Keratinocyte (primary cell): ENCODE measurements around the gene DENND1A. TPM values are rescaled to one million over a fixed set of nuclear protein-coding genes. Genes with fewer than 3 reads are reported as not detected.

ENCODE experiments used
- DNase-seq: peaks from one replicate; pipeline ENCODE4 v3.0.0-alpha.2; 2011; ENCODE audit warnings: low read depth, missing footprints, low spot score
- FAIRE-seq: peaks from 2 replicates; lab custom pipeline; 2011; peaks lifted over from hg19 to GRCh38; lab: Jason Lieb, UNC
- H2AFZ ChIP-seq: 2 replicates; pipeline ENCODE4 v1.6.0; 2012; ENCODE audit warnings: low read length, control low read depth, inconsistent platforms; ENCODE audit not compliant: control insufficient read depth
- H3K27ac ChIP-seq: 2 replicates; pipeline ENCODE4 v1.5.1; 2011; ENCODE audit warnings: low read length; ENCODE audit not compliant: control insufficient read depth, insufficient read depth
- H3K27me3 ChIP-seq: 3 replicates; pipeline ENCODE4 v1.6.0; 2011; ENCODE audit warnings: low read length; ENCODE audit not compliant: control insufficient read depth, insufficient read depth; ENCODE audit errors: extremely low read depth
- H3K36me3 ChIP-seq, 2 experiments: 2 replicates in 1 of 2; 3 replicates in 1 of 2; pipeline ENCODE4 v1.5.1; 2011; ENCODE audit warnings: low read length in 2 of 2, mild to moderate bottlenecking in 1 of 2; ENCODE audit not compliant: control insufficient read depth in 2 of 2, insufficient read depth in 2 of 2; ENCODE audit errors: extremely low read depth in 1 of 2
- H3K4me1 ChIP-seq: 3 replicates; pipeline ENCODE4 v1.5.1; 2011; ENCODE audit warnings: low read length; ENCODE audit not compliant: control insufficient read depth, insufficient read depth; ENCODE audit errors: extremely low read depth
- H3K4me2 ChIP-seq: 3 replicates; pipeline ENCODE4 v1.6.0; 2011; ENCODE audit warnings: low read depth, low read length; ENCODE audit not compliant: control insufficient read depth, insufficient read depth; ENCODE audit errors: extremely low read depth
- H3K4me3 ChIP-seq, 3 experiments: fragments of 200-600 bp in 1 of 3; sonication (generic) in 1 of 3; 2 replicates in 2 of 3; 3 replicates in 1 of 3; pipeline ENCODE4 v1.5.1; 2011 to 2016; ENCODE audit warnings: low read length in 3 of 3, mild to moderate bottlenecking in 3 of 3, control low read depth in 2 of 3, inconsistent platforms in 1 of 3, low read depth in 1 of 3, mixed read lengths in 1 of 3, mixed run types in 1 of 3, moderate library complexity in 1 of 3; ENCODE audit not compliant: control insufficient read depth in 2 of 3, insufficient read depth in 2 of 3; ENCODE audit errors: extremely low read depth in 1 of 3
- H3K79me2 ChIP-seq: 2 replicates; pipeline ENCODE4 v1.6.0; 2012; ENCODE audit warnings: low read length; ENCODE audit not compliant: control insufficient read depth, insufficient read depth
- H3K9ac ChIP-seq: 3 replicates; pipeline ENCODE4 v1.6.0; 2011; ENCODE audit warnings: low read length; ENCODE audit not compliant: control insufficient read depth, insufficient read depth; ENCODE audit errors: extremely low read depth
- H3K9me1 ChIP-seq: 3 replicates; pipeline ENCODE4 v1.6.0; 2011; ENCODE audit warnings: low read length; ENCODE audit not compliant: control insufficient read depth, insufficient read depth; ENCODE audit errors: extremely low read depth
- H3K9me3 ChIP-seq: 2 replicates; pipeline ENCODE4 v1.5.1; 2012; ENCODE audit warnings: low read depth, low read length; ENCODE audit not compliant: control insufficient read depth
- H4K20me1 ChIP-seq: 3 replicates; pipeline ENCODE4 v1.6.0; 2011; ENCODE audit warnings: low read length; ENCODE audit not compliant: control insufficient read depth, insufficient read depth; ENCODE audit errors: extremely low read depth
- EZH2 ChIP-seq: IDR thresholded peaks from one replicate; pipeline ENCODE4 v1.6.1; 2012; ENCODE audit warnings: inconsistent platforms, mild to moderate bottlenecking, low read length, moderate library complexity
- dilution Hi-C: fragments of 300-500 bp; cut with MboI; formaldehyde crosslinking; loops from one replicate; pipeline ENCODE4 v1.7.0; 2020; ENCODE audit warnings: low sequenced_read_pairs; ENCODE audit not compliant: extremely low pct_ligation_motif_present
- polyA plus RNA-seq, 5 experiments: library from polyadenylated mRNA; depleted of rRNA in 3 of 5; stranded (reverse) in 3 of 5; stranded (forward) in 1 of 5; unstranded in 1 of 5; fragments of >200 nt; gene quantifications; 1 replicate in 1 of 5; 2 replicates in 3 of 5; 3 replicates in 1 of 5; pipeline versions ENCODE4 v1.2.1 to v1.2.3, GENCODE V29; 2011 to 2012; ENCODE audit warnings: missing spikeins in 2 of 5, low read depth in 1 of 5, low replicate concordance in 1 of 5
- TF ChIP-seq, protein P1 (sequence below), 3 experiments: IDR thresholded peaks in 1 of 3; conservative IDR thresholded peaks in 1 of 3; optimal IDR thresholded peaks in 1 of 3; 2 replicates in 2 of 3; 3 replicates in 1 of 3; pipeline versions ENCODE3 to v1.5.1; 2011; ENCODE audit warnings: low read length in 3 of 3, mild to moderate bottlenecking in 3 of 3, moderate library complexity in 2 of 3, control low read depth in 1 of 3, inconsistent platforms in 1 of 3; ENCODE audit not compliant: insufficient read depth in 2 of 3; ENCODE audit errors: extremely low read depth in 1 of 3

DENND1A gene
- polyA plus RNA-seq, 1 donor (not counting 4 experiments of a cell fraction or from before 2014, with no cell fraction given), result 13.0 TPM

DNA sequence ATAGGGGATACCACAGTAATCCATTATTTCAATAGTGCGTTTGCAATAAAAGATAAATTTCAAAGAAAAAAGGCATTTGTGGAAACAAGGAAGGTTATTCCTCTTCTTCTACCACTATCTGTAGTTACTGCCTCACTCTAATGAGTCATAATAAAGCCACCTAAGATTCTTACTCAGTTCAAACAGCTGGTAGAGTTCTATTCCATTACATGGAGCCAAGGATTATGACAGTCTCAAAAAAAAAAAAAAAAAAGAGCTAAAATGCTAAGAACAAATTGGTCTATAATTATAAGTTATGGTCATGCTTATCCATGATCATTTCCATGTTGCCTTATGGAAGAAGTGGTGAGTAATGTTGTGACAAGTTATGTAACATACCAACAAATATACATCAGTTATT, 46.3 kb downstream of the DENND1A start:
- no peaks in the 10 kb centered on the region for H3K9me3 ChIP-seq
- H3K9ac ChIP-seq, result no peak overlapping the region
- H3K4me3 ChIP-seq, result no peak overlapping the region
- no peaks in the 10 kb centered on the region for H3K9me1 ChIP-seq
- no peaks in the 10 kb centered on the region for H3K79me2 ChIP-seq
- dilution Hi-C loops, result no loop called here
- FAIRE-seq (no peak), DNase-seq (no peak)
- H3K27me3 ChIP-seq, result no peaks in the 10 kb centered on the region
- no peaks in the 10 kb centered on the region for H3K36me3 ChIP-seq
- H3K27ac ChIP-seq, result no peak overlapping the region
- H3K4me2 ChIP-seq, result no peak overlapping the region
- no peak overlapping the region for H2AFZ ChIP-seq
- no peaks in the 10 kb centered on the region for H3K4me1 ChIP-seq
- TF ChIP-seq, protein P1, sequence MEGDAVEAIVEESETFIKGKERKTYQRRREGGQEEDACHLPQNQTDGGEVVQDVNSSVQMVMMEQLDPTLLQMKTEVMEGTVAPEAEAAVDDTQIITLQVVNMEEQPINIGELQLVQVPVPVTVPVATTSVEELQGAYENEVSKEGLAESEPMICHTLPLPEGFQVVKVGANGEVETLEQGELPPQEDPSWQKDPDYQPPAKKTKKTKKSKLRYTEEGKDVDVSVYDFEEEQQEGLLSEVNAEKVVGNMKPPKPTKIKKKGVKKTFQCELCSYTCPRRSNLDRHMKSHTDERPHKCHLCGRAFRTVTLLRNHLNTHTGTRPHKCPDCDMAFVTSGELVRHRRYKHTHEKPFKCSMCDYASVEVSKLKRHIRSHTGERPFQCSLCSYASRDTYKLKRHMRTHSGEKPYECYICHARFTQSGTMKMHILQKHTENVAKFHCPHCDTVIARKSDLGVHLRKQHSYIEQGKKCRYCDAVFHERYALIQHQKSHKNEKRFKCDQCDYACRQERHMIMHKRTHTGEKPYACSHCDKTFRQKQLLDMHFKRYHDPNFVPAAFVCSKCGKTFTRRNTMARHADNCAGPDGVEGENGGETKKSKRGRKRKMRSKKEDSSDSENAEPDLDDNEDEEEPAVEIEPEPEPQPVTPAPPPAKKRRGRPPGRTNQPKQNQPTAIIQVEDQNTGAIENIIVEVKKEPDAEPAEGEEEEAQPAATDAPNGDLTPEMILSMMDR (optimal IDR thresholded peaks at IDR 0.05 in 1 of 3, IDR thresholded peaks at IDR 0.05 in 1 of 3, conservative IDR thresholded peaks at IDR 0.05 in 1 of 3; ENCODE audit: extremely low read depth in 1 of 3, insufficient read depth in 2 of 3, low read length in 3 of 3), result no peak
- no peak for TF ChIP-seq EZH2
- no peaks in the 10 kb centered on the region for H4K20me1 ChIP-seq

DNA sequence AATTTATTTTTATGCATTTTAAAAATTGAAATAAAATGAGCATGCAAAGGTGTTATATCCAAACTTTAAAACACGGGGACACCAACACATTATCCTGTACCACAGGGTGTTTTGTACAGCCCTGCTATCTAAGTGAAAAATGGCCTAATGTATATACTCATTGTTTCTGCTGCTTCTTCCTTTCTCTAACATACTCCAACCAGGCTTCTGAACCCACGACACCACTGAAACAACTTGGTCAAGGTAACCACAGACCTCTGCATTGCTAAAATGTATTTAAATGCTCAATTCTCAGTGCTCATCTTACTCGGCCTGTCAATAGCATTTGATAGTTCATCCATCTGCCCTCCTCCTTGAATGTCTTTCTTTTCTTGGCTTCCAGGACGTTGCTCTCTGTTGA, 48.3 kb downstream of the DENND1A start:
- Histone ChIP-seq H3K27me3 (no peaks in the 10 kb centered on the region), H3K9me1 (no peaks in the 10 kb centered on the region), H3K27ac (no peak overlapping the region), H2AFZ (no peak overlapping the region), H3K4me1 (no peaks in the 10 kb centered on the region), H3K9ac (no peak overlapping the region), H3K79me2 (no peaks in the 10 kb centered on the region), H3K36me3 (no peaks in the 10 kb centered on the region), H3K4me2 (no peak overlapping the region), H3K9me3 (no peaks in the 10 kb centered on the region), H3K4me3 (no peak overlapping the region), H4K20me1 (no peaks in the 10 kb centered on the region)
- dilution Hi-C loops, result no loop called here
- FAIRE-seq (no peak), DNase-seq (no peak)
- TF ChIP-seq EZH2, result no peak
- TF ChIP-seq, protein P1 (optimal IDR thresholded peaks at IDR 0.05 in 1 of 3, IDR thresholded peaks at IDR 0.05 in 1 of 3, conservative IDR thresholded peaks at IDR 0.05 in 1 of 3; ENCODE audit: extremely low read depth in 1 of 3, insufficient read depth in 2 of 3, low read length in 3 of 3), result no peak
